Hippocampal formation (tissue), 2 donors: ENCODE measurements around the gene CLDN14.

Source experiments
- DNase-seq, 2 donors: peaks; one replicate each; lab custom pipeline; 2025; lab: John Stamatoyannopoulos, UW

CLDN14 gene

DNA sequence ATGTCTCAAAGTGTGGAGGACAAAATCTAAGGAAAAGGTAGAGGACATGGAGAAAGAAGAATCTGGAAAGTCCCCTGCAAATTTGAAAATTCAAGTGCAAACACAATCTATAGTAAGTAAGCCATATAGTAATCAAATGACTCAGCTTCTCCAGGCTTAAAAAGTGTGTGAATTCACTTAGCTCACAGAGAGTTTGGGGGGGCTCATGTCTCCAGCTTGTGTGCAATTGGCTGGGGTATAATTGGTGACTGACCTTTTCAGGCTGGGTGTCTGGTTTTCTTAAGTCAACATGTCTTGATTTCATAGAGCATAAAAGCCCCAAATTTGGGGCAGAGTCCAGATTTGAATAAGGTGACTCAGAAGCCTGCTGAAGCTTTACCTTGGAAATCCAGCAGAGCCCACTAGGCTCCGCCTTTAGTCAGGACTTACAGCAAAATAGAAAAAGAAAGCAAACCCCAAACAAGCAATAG lies 8.6 kb downstream of the CLDN14 start:
- DNase-seq = no peak

DNA sequence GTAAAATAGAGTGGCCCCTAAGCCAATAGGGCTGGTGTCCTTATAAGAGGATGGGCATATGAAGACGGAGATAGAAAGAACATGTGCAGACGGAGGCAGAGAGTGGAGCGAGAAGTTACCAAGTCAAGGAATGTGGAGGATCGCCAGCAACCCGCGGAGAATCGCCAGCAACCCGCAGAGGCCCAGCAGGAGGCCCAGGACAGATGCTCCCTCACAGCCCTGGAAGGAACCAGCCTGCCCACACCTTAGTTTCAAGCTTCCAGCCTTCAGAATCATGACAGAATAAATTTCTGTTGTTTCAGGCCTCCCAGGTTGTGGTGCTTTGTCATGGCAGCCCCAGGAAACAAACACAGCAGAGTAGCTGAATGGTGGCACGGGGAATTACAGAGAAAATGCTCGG lies 9.6 kb downstream of the CLDN14 start:
- DNase-seq = no peak

DNA sequence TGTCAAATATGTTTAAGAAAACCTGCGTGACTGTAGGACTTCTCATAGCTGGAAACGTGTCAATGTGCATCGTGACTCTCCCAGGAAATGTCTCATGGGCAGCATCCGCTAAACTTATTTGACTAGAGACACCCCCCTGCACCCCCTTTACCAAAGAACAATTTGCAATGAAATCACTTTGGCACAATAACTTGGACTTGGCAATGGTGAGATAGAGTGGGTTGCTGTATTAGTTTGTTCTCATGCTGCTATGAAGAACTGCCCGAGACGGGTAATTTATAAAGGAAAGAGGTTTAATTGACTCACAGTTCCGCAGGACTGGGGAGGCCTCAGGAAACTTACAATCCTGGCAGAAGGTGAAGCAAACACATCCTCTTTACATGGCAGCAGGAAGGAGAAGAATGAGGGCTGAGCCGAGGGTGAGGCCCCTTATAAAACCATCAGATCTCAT lies 13.8 kb downstream of the CLDN14 start:
- no peak for DNase-seq

DNA sequence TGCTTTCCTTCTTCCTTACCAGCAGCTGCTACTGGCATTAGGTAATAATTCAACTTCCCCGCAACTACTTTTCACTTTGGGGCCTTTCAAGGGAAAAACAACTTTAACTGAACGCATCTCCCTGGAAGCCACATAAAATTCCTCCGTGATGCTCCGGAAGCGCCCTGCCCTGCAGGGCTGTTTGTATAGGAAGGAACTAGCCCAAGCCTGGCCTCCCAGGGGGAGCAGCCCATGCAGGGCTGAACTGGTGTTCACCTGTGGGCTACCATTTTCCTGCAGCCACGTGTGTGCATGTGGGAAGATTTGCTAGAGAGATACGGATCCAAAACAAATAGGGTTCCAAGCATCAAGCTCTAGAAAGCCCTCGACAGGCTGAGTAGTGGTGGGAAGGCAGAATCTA lies 14.4 kb downstream of the CLDN14 start:
- DNase-seq = no peak

DNA sequence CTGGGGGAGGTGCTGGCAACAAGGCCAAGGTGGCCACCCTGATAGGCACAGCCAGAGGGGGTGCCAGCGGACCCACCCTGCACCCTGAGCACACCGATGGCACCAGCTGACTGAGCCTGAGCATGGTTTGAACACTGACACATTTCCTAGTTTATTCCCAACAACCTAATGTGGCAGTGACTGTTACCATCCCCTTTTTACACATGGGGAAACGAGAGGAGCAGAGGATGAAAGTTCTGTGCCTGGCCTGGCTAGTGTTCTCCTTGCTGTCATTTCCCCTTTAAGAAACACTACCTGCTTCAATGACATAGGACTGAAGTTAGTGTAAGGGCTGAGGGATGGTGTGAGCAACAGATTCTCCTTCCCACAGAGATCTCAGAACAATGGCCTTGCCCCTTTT lies 15.3 kb downstream of the CLDN14 start:
- DNase-seq = no peak

DNA sequence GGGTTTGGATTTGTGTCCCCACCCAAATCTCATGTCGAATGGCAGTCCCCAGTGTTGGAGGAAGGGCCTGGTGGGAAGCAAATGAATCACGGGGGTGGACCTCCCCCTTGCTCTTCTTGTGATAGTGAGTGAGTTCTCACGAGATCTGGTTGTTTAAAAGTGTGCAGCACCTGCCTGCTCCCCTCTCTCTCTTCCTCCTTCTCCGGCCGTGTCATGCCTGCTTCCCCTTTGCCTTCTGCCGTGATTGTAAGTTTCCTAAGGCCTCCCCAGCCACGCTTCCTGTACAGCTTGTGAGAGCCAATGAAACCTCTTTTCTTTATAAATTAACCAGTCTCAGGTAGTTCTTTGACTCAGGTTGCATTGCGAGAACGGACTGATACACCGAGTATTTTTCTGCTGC lies 15.9 kb downstream of the CLDN14 start:
- no peak for DNase-seq

DNA sequence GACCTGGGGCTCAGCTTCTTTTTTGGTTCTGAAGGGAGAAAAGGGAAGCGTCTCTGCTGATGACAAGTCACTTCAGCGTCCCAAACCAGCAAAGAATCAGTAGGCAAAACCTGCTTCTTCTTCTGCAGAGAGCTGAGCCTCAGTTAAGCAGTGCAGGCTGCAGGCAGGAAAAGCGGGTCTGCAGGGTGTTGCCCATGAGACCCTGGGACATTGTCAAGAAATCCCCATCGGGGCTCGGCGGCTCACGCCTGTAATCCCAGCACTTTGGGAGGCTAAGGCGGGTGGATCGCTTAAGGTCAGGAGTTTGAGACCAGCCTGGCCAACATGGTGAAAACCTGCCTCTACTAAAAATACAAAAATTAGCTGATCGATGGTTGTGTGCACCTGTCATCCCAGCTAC lies 16.7 kb downstream of the CLDN14 start:
- DNase-seq = no peak

DNA sequence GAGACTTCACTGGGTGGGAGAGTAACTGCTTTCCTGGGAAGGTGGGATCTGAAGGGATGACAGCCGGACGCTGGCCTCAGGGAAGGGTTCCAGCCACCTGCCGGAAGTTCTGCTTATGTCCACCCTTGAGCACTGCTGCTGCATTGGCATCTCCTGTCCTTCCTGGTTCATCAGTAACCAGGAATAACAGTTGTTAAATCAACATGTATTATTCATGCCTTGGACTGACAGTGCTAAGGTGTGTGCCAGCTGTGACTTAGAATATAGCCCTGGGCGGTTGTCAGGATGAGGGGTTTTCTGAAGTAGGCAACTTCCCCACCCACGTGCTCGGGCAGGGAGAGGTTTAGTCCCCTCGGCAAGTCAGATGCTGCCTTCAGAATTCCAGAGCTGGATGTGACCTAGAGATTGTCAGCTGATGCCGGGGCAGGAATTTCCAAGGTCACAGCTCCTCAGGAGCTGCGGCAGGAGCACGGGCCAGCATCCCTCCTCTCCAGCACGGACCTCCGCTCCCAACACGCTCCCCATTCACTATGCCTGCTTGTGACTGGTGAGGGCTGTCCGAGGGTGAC lies 17.9 kb downstream of the CLDN14 start:
- DNase-seq = no peak

DNA sequence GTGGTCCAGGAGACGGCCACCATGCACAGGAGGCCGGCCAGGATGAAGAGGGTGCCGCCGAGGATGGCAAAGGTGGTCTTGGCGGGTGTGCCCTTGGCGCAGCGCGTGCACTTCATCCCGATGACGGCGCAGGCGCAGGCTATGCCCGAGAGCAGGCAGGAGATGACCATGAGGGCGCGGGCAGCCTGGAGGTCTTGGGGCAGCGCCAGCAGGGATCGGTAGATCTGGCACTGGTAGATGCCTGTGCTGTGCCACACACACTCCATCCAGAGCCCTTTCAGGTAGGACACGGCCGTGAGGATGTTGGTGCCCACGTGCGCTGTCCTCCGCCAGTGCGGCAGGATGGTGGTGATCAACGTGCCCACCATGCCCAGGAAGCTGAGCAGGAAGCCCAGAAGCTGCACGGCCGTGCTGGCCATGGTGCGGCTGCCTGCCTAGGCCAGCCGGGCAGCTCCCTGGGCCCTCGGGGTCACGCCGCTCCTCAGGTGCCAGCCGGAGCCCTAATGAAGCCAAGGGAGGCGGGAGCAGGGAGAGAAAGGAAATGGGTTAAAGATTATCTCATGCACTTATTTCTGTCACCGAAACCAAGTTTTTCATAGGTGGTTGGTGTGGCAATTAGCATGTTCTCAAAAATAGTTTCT lies 18.5 kb downstream of the CLDN14 start:
- DNase-seq = no peak

DNA sequence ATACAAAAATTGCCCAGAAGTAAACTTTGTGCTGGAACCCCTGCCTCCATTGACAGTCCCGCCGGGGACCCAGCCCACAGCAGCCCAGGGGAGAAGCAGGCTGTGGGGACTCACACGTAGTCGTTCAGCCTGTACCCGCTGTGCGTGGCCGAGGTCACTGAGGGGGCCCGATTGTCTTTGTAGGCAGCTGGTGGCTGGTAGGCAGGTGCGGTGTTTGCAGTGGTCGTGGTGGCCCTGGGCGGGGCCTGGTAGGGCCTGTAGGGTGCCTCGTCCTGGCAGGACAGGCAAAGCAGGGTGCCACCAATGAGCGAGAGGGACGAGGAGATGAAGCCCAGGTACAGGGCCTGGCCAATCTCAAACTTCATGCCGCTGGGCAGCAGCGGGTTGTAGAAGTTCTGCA lies 19.1 kb downstream of the CLDN14 start:
- no peak for DNase-seq

DNA sequence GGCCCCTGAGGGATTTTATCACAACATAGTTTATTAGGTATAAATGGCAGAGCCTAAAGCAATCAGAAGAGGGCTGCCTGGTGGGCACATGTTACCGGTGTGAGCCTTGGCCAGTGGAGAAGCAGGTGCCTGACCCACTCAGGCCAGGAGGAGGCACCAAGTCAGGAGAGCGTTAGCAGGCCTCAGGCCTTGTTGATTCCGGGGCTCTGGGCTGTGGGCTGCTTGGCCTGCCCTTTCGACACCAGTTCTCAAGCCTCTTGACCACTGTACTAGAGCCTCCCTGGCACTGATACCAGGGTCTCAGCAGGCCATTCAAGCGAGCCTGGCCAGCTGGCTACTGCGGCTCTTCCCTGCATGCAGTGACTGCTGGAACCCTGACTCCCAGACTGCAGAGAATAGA lies 20.8 kb downstream of the CLDN14 start:
- no peak for DNase-seq

DNA sequence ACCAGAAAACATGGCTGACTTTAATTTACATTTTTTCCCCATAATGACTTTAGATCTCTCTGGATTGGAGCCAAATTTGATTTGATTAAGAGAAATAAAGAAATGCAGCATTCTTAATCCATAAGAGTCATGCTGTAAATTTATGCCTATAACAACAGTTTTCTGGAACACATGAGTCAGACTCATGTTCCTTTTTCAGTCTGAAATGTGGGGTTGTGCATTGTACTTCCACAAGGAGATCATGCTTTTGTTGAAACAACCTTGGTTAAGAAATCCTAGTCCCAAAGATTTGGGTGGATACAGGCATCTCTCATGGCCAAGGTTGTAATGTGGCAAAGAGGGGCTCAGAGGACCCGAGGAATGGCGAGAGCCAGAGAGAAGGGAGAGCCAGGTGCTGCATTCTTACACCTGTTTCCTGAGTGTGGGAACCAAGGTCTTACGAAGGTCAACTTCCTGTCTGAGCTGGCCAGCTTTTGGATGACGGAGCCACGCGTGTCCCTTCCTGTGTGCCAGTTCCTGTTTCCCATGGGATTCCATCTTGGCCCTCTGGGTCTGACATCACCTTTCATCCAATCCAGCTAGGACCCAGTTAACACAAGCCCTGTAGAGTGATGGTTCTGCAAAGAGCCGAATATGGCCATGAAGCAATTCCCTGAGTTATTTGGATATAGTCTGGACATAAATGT lies 23.1 kb downstream of the CLDN14 start:
- no peak for DNase-seq

DNA sequence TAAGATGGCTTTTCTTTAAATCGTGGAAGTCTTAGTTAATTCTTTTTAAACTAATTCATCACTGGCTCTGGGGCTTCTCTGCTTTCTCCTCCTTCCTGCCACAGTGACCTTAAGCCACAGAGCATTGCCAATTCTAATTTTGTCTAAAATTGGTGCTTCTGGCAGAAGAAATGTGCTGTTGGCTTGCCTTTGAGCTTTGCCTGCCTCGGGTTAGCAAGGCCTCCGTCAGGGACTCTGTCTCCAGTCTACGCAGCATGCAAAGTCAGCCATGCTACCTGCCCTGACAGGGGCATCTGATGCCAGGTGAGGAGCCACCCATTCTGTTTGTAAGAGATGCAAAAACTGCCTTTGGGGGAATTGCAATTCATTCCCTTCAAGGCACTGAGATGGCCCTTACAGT lies 25.2 kb downstream of the CLDN14 start:
- no peak for DNase-seq

DNA sequence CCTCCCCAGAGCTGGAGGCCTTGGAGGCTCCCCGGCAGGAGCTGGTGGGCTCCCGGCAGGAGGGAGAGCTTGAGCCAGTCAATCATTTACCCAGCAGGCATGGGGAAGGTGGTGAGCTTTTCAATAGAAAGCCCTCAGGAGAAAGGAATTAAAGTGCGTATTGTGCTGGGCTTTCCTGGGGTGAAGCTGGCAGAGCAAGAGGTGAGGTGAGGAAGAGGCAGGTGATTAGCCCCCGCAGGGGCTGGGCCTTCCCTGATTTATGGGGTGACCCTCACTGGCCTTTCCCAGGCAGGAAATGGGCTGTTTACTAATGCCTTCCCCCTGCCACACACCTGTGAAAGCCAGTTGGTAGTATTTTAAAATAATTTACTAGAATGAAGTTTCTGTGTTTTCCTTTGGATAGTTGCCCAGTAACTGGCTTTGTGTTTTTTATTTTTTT lies 25.8 kb downstream of the CLDN14 start:
- DNase-seq = no peak

DNA sequence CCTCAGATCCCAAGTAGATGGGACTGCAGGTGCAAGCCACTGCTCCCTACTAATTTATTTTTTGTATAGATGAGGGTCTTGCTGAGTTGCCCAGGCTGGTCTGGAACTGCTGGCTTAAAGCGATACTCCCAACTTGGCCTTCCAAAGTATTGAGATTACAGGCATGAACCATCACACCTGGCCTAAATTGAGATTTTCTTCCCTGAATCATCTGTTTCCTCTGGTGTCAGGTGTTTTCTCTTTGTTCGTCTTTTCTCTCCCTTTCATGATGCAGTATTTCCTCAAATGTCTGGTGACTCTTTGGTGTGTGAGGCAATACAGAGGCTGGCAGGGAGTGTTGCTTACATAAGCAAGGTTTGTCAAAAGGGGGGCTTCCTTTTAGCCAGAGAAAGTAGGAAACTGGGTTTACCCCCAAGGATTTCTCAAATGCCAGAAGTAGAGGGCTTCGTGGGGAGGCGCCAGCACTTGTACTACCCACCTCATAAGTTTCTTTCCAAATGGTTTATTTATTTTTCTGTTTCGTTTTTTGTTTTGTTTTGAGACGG lies 27.6 kb downstream of the CLDN14 start:
- DNase-seq = no peak

DNA sequence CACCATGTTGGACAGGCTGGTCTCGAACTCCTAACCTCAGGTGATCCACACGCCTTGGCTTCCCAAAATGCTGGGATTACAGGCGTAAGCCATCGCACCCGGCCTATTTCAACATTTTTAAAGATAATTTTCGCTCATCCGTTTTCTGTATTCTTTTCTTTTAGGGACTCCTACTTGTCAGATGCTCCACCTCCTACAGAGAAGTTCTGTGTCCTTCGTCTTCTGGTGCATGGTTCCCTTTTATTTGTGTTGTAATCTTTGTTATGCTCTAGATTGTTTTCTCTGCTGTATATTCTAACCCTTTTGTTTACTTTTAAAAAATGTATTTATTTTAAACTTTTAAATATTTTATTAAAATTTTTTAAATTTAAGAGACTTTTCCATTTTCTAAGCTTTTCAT lies 28.4 kb downstream of the CLDN14 start:
- DNase-seq = no peak

DNA sequence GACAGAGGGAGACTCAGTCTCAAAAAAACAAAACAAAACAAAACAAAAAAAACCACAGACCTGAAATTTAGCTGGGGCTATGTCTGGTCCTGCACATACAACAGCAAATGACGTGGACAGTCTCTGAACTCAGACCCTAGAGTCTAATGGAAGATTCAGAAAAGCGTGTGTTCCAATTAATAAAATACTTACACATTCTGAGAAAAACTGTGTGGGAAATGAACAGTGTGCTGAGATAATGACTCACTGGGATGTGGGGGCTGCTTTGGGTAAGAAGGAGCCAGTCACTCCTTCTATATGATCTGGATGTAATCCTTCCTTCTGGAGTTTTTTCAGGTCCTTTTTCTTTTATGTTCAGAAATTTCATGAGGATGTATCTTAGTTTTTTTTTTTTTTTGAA lies 29.4 kb downstream of the CLDN14 start:
- DNase-seq = no peak

DNA sequence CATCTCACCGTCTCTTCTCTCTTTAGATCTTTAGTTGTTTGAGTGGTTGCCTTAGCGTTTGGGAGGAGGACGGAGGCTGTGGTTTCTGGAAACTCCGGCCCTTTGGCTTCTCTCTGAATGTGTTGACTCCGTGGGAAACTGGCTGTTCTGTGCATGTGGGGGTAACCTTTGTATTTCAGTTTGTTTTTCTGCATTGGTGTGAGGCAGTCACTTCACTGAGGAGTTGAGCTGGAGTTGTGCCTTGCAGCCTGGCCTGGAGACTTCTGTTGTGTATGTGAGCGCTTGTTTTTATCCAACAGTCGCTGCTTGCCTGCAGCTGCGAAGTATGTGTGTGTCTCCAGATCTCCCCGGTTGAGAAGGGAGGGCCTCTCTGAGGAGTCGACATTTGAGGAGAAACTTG lies 33.6 kb downstream of the CLDN14 start:
- no peak for DNase-seq

DNA sequence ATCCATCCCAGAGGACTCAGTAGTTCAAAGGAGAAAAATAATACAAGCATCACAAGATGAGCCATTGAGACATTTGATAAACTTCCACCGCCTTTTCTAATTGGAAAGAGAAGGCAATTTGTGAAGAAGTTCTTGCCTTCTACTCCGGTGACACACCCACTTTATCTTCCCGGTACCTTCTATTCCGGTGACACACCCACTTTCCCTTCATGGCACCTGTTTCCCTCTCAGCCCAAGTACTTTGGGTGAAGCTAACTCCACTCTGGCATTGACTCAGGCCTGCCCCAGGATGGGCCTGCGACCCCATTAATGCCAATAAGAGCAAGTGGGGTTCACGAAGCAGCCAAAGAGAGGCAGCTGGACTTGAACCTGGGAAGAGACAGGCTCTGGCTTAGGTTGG lies 38.2 kb downstream of the CLDN14 start:
- DNase-seq = no peak

DNA sequence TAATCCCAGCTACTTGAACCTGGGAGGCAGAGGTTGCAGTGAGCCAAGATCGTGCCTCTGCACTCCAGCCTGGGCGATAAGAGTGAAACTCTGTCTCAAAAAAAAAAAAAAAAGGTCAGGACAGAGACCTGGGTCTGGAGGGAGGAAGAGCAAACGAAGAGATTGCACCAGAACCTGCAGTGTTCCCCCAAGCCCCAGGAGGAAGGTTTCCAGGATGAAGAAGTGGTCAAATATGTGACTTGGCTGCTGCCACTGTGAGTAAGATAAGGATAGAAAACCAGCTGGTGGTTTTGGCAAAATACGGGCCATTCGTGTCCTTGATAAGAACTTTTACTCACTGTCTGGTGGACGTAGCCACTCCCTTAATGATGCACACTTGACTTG lies 42.2 kb downstream of the CLDN14 start:
- DNase-seq = no peak

DNA sequence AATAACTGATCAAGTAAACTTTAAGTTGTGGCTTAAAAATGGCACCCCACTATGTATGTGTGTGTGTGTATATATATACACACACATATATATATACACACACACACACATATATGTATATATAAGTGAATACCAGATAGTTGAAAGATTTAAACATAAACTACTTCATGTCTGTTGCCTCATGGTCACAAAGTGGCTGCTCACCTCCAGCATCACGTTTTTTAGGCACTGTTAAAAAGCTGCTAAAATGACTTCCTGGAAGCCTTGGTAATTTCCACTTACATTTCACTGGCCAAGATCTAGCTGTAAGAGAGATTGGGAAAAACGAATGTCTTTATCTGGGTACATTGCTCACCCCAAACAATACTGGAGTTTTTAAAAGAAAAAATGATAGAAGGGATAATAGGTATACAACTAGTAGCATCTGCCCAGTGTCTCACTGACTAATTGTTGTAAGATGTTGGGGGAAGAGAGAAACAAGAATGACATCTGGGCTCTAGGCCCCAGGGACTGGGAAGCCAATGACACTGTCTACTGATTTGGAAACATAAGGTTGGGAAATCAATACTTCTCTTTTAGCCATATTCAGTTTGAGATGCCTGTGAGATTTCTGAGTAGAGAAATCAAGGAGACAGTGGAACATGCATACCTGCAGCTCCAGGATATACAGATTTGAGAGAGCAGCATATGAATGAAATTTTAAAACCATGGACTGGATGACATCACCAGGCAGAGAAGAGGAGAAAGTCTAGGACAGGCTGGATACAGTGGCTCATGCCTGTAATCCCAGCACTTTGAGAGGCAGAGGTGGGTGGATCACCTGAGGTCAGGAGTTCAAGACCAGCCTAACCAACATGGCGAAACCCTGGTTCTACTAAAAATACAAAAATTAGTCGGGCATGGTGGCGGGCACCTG lies 42.8 kb downstream of the CLDN14 start:
- no peak for DNase-seq

DNA sequence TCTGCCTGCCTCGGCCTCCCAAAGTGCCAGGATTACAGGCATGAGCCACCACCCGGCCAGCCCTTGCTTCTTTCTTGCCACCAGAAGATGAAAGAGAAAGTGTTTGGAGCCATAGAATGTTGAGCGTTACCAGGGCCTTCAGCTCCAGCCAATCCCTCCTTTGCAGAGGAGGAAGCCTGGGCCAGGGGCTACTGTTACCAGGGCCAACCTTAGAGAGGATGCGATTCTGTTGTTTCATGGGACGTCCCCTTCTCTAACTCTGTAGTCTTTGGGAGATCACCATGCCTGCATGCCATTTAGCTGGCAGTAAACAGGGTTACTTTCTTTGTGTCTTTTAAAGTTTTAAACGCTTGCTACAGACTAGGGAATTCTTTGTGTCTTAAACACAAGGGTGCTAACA lies 45.8 kb downstream of the CLDN14 start:
- no peak for DNase-seq
